Measurements from ENCODE around the gene PHOX2A.
A peak's percentile ranks its signal among the peaks of the same experiment; 100 is the strongest.

Gene PHOX2A

GRCh38 chr11:72232260-72233055 lies 11.5 kb downstream of the PHOX2A start:
- ATAC-seq = no peak
- no peak for TF ChIP-seq CSRNP3 (CRISPR knock-in tag; IDR thresholded peaks at IDR 0.05)
- TF ChIP-seq, protein P1, sequence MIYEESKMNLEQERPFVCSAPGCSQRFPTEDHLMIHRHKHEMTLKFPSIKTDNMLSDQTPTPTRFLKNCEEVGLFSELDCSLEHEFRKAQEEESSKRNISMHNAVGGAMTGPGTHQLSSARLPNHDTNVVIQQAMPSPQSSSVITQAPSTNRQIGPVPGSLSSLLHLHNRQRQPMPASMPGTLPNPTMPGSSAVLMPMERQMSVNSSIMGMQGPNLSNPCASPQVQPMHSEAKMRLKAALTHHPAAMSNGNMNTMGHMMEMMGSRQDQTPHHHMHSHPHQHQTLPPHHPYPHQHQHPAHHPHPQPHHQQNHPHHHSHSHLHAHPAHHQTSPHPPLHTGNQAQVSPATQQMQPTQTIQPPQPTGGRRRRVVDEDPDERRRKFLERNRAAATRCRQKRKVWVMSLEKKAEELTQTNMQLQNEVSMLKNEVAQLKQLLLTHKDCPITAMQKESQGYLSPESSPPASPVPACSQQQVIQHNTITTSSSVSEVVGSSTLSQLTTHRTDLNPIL (CRISPR knock-in tag; IDR thresholded peaks at IDR 0.05; ENCODE audit: low read depth) = 0 out of 2 replicates have a peak, but pooled peaks have one; percentile 16

DNA sequence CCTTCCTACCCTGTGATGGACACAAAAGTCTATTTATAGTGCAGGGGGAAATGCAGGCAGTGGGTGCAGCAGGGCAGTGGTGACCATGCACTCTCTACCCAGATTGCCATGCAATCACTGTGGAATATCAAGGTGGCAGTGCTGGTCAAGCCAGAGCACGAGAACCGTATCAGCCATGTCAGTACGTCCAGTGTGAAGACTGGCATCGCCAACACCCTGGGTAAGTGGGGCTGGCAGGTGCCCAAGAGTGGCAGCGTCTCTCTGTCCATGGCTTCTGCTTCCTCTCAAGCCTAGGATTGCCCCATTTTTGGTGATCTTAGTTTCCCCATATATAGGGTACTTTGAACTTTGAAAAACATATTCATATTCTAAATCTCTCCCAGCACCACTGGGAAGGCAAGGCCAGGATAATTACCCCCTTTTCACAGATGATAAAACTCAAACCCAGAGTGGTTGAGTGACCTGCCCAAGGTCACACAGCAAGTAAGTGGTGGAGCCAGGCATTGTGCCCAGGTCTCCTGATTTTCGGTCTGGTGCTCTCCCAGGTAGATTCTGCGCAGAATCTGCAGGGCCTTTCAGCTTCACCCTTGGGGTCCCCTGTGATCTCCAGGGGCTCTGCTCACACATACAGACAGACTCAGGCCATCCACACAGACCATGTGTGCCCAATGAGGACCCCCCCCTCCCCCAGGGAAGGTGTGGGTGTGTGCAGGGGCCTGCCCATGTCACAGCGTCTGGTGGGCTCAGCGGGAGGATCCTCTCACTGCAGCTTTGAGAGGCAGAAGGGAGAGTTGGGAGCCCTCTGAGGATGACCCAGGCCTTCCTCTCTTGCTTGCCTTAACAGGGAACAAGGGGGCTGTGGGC lies 12.3 kb downstream of the PHOX2A start:
- TF ChIP-seq ZFP30 (CRISPR knock-in tag; IDR thresholded peaks at IDR 0.05) (peak; percentile 8; the same call in 1 of the 2 replicates), CSDC2 (CRISPR knock-in tag; IDR thresholded peaks at IDR 0.05) (no peak)
- TF ChIP-seq, protein P1 (CRISPR knock-in tag; IDR thresholded peaks at IDR 0.05; ENCODE audit: low read depth) = peak; percentile 37; the same call in 1 of the 2 replicates
- ATAC-seq = no peak

DNA sequence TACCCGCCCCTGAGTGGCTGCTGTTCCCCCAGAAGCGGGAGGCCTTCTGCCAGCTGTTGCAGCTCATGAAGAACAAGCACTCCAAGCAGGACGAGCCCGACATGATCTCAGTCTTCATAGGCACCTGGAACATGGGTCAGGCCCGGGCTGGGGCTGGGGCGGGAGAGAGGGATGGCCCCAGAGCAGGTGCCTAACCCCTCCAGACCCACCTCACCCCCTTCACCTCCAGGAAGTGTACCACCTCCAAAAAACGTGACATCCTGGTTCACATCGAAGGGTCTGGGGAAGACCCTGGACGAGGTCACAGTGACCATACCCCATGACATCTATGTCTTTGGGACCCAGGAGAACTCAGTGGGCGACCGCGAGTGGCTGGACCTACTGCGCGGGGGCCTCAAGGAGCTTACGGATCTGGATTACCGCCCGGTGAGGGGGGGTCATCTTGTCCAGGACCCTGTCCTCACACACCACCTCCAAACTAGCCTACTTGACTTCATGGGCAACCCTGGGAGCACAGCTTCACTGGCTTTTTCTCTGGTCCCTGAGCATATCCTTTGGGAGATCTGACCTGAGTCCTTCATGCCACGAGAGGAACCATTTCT lies 13.1 kb downstream of the PHOX2A start:
- ATAC-seq = no peak
- TF ChIP-seq ZNF70 (CRISPR knock-in tag; IDR thresholded peaks at IDR 0.05) = 0 out of 2 replicates have a peak, but pooled peaks have one; percentile 2
- TF ChIP-seq SNAI2 (CRISPR knock-in tag; IDR thresholded peaks at IDR 0.05) = no peak
- TF ChIP-seq, protein P1 (CRISPR knock-in tag; IDR thresholded peaks at IDR 0.05; ENCODE audit: low read depth) = no peak
- TF ChIP-seq, protein P2, sequence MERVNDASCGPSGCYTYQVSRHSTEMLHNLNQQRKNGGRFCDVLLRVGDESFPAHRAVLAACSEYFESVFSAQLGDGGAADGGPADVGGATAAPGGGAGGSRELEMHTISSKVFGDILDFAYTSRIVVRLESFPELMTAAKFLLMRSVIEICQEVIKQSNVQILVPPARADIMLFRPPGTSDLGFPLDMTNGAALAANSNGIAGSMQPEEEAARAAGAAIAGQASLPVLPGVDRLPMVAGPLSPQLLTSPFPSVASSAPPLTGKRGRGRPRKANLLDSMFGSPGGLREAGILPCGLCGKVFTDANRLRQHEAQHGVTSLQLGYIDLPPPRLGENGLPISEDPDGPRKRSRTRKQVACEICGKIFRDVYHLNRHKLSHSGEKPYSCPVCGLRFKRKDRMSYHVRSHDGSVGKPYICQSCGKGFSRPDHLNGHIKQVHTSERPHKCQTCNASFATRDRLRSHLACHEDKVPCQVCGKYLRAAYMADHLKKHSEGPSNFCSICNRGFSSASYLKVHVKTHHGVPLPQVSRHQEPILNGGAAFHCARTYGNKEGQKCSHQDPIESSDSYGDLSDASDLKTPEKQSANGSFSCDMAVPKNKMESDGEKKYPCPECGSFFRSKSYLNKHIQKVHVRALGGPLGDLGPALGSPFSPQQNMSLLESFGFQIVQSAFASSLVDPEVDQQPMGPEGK (CRISPR knock-in tag; IDR thresholded peaks at IDR 0.05; ENCODE audit: borderline replicate concordance) = no peak
- TF ChIP-seq ISL1 (CRISPR knock-in tag; IDR thresholded peaks at IDR 0.05) = no peak
- no peak for TF ChIP-seq BACH2 (CRISPR knock-in tag; IDR thresholded peaks at IDR 0.05; ENCODE audit: borderline replicate concordance)

GRCh38 chr11:72229925-72230763 lies 13.8 kb downstream of the PHOX2A start:
- TF ChIP-seq CSRNP3 (CRISPR knock-in tag; IDR thresholded peaks at IDR 0.05) (no peak), ZC3H10 (CRISPR knock-in tag; IDR thresholded peaks at IDR 0.05) (no peak), SNAI2 (CRISPR knock-in tag; IDR thresholded peaks at IDR 0.05) (no peak), TOX (CRISPR knock-in tag; IDR thresholded peaks at IDR 0.05; ENCODE audit: borderline replicate concordance) (no peak), TSHZ2 (CRISPR knock-in tag; IDR thresholded peaks at IDR 0.05) (no peak), BACH2 (CRISPR knock-in tag; IDR thresholded peaks at IDR 0.05; ENCODE audit: borderline replicate concordance) (no peak), GLIS3 (CRISPR knock-in tag; IDR thresholded peaks at IDR 0.05) (no peak), RARB (CRISPR knock-in tag; IDR thresholded peaks at IDR 0.05) (no peak), OSR1 (CRISPR knock-in tag; IDR thresholded peaks at IDR 0.05) (no peak), ZNF70 (CRISPR knock-in tag; IDR thresholded peaks at IDR 0.05) (no peak), CSDC2 (CRISPR knock-in tag; IDR thresholded peaks at IDR 0.05) (no peak), ZFP30 (CRISPR knock-in tag; IDR thresholded peaks at IDR 0.05) (no peak), ZFP3 (CRISPR knock-in tag; IDR thresholded peaks at IDR 0.05) (no peak), ZNF8 (CRISPR knock-in tag; IDR thresholded peaks at IDR 0.05) (no peak), ISL1 (CRISPR knock-in tag; IDR thresholded peaks at IDR 0.05) (no peak)
- ATAC-seq = no peak

Data from SK-N-SH treated with all-trans-retinoic acid at 6 μM for 48 hours (cell line).